ENCODE measurements around the gene INSC.

- no peak for TF ChIP-seq EP300 (IDR thresholded peaks at IDR 0.05)
- no peak for TF ChIP-seq POLR2AphosphoS5 (IDR thresholded peaks at IDR 0.05)
These were observed 80.1 kb downstream of the INSC start for GRCh38 chr11:15194671-15195415.

All from sigmoid colon (tissue), 4 donors.